Ovary (tissue), 3 donors: ENCODE data around the gene ADCY5.

Experiments
- CTCF ChIP-seq, 3 donors: fragments of 450-650 bp in 2 of 3; fragments of 200-600 bp in 1 of 3; IDR thresholded peaks; one replicate each; pipeline versions ENCODE4 v1.5.1 to v1.8.0; 2016 to 2022; ENCODE audit warnings: antibody characterized with exemption in 3 of 3, mild to moderate bottlenecking in 1 of 3
- POLR2A ChIP-seq: fragments of 450-650 bp; IDR thresholded peaks from one replicate; pipeline ENCODE4 v1.6.1; 2017; ENCODE audit warnings: antibody characterized with exemption, mild to moderate bottlenecking, moderate library complexity
- donor health status: DM: no; HTN: no; CAD: no.

GRCh38 chr3:123446610-123447109 lies 2.2 kb downstream of the ADCY5 start:
- TF ChIP-seq CTCF (IDR thresholded peaks at IDR 0.05) = no peak
- TF ChIP-seq POLR2A = no peak
